HCT116 (cell line): ENCODE measurements around the gene OSBP2.

ENCODE experiments used
- EGR1 ChIP-seq: IDR thresholded peaks from 2 replicates; pipeline ENCODE4 v1.6.1; 2012; ENCODE audit warnings: low read depth
- EZH2phosphoT487 ChIP-seq: fragments of 200-600 bp; IDR thresholded peaks from 2 replicates; pipeline ENCODE4 v1.6.1; 2018; ENCODE audit warnings: antibody characterized with exemption, borderline replicate concordance
- JUND ChIP-seq: IDR thresholded peaks from 2 replicates; pipeline ENCODE4 v1.6.1; 2012
- POLR2A ChIP-seq: IDR thresholded peaks from 2 replicates; pipeline ENCODE4 v1.7.0; 2011; ENCODE audit warnings: borderline replicate concordance; ENCODE audit not compliant: insufficient read depth, insufficient read length; ENCODE audit errors: extremely low read depth
- POLR2AphosphoS5 ChIP-seq: IDR thresholded peaks from 2 replicates; pipeline ENCODE4 v1.6.1; 2011; ENCODE audit warnings: mild to moderate bottlenecking, low read depth, low read length, moderate library complexity
- SIN3A ChIP-seq: IDR thresholded peaks from 2 replicates; pipeline ENCODE4 v1.6.1; 2012; ENCODE audit warnings: low read depth
- SP1 ChIP-seq: IDR thresholded peaks from 2 replicates; pipeline ENCODE4 v1.6.1; 2012; ENCODE audit warnings: low read depth
- YY1 ChIP-seq: IDR thresholded peaks from 2 replicates; pipeline ENCODE4 v1.6.1; 2011; ENCODE audit warnings: low read length, low read depth, moderate library complexity, mild to moderate bottlenecking; ENCODE audit not compliant: insufficient replicate concordance; ENCODE audit errors: extremely low read depth
- ZNF274 ChIP-seq: fragments of 200-500 bp; sonication (Bioruptor generic); IDR thresholded peaks from 2 replicates; pipeline ENCODE4 v1.6.1; 2014; ENCODE audit warnings: mild to moderate bottlenecking, low read depth, low read length, inconsistent platforms
- TF ChIP-seq, protein P1 (sequence below), 3 experiments: fragments of 200-600 bp in 1 of 3; sonication (generic) in 1 of 3; IDR thresholded peaks in 2 of 3; conservative IDR thresholded peaks in 1 of 3; 2 replicates each; pipeline ENCODE4 v1.5.1; 2012 to 2017; ENCODE audit warnings: low read depth in 2 of 3, low read length in 2 of 3, antibody characterized with exemption in 1 of 3, borderline replicate concordance in 1 of 3, control low read depth in 1 of 3, mild to moderate bottlenecking in 1 of 3, mixed read lengths in 1 of 3, mixed run types in 1 of 3, moderate library complexity in 1 of 3; ENCODE audit not compliant: insufficient read depth in 1 of 3
- TF ChIP-seq, protein P2 (sequence below): IDR thresholded peaks from 2 replicates; pipeline ENCODE4 v1.6.1; 2011; ENCODE audit warnings: mild to moderate bottlenecking, low read length, moderate library complexity; ENCODE audit not compliant: insufficient replicate concordance; ENCODE audit errors: extremely low read depth

DNA sequence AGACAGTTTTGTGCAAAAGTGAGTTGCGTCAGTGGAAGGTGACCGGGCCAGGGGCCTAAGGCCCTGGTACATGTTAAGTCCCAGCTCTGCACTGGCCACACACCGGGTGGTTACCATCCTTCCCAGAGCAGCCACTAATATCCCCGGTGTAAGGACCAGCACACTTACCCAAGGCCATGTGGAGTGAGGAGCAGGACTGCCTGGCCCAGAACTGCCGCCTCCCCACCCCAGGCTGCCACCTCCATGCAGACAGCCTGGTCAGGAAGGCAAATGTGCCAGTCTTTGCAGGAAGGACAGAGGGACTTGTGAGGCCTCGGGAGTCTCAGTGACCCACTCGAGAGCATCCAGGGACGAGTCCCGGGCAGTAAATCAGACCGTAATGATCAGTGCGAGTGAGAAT, 171.0 kb downstream of the OSBP2 start:
- TF ChIP-seq YY1, result no peak
- TF ChIP-seq SIN3A, result no peak
- no peak for TF ChIP-seq ZNF274
- TF ChIP-seq EGR1, result no peak
- TF ChIP-seq, protein P1, sequence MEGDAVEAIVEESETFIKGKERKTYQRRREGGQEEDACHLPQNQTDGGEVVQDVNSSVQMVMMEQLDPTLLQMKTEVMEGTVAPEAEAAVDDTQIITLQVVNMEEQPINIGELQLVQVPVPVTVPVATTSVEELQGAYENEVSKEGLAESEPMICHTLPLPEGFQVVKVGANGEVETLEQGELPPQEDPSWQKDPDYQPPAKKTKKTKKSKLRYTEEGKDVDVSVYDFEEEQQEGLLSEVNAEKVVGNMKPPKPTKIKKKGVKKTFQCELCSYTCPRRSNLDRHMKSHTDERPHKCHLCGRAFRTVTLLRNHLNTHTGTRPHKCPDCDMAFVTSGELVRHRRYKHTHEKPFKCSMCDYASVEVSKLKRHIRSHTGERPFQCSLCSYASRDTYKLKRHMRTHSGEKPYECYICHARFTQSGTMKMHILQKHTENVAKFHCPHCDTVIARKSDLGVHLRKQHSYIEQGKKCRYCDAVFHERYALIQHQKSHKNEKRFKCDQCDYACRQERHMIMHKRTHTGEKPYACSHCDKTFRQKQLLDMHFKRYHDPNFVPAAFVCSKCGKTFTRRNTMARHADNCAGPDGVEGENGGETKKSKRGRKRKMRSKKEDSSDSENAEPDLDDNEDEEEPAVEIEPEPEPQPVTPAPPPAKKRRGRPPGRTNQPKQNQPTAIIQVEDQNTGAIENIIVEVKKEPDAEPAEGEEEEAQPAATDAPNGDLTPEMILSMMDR (IDR thresholded peaks at IDR 0.05 in 2 of 3, conservative IDR thresholded peaks at IDR 0.05 in 1 of 3; ENCODE audit: borderline replicate concordance in 1 of 3, insufficient read depth in 1 of 3, low read depth in 2 of 3, low read length in 2 of 3), result no peak
- TF ChIP-seq POLR2A, result no peak
- TF ChIP-seq SP1, result no peak
- TF ChIP-seq JUND, result no peak
- no peak for TF ChIP-seq EZH2phosphoT487
- TF ChIP-seq POLR2AphosphoS5, result no peak
- TF ChIP-seq, protein P2, sequence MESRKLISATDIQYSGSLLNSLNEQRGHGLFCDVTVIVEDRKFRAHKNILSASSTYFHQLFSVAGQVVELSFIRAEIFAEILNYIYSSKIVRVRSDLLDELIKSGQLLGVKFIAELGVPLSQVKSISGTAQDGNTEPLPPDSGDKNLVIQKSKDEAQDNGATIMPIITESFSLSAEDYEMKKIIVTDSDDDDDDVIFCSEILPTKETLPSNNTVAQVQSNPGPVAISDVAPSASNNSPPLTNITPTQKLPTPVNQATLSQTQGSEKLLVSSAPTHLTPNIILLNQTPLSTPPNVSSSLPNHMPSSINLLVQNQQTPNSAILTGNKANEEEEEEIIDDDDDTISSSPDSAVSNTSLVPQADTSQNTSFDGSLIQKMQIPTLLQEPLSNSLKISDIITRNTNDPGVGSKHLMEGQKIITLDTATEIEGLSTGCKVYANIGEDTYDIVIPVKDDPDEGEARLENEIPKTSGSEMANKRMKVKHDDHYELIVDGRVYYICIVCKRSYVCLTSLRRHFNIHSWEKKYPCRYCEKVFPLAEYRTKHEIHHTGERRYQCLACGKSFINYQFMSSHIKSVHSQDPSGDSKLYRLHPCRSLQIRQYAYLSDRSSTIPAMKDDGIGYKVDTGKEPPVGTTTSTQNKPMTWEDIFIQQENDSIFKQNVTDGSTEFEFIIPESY, result no peak
